GM21723 (cell line): Measurements from ENCODE around the gene BEST3.

Source experiments
- ATAC-seq: cut with Tn5 transposase; IDR thresholded peaks from one replicate; pipeline ENCODE4 v1.9.1; 2021; ENCODE audit warnings: mild to moderate bottlenecking, moderate library complexity; ENCODE audit not compliant: unreplicated experiment

BEST3 gene

GRCh38 chr12:69653703-69654102, 45.4 kb downstream of the BEST3 start:
- no peak for ATAC-seq

- no peak for ATAC-seq
These were observed 47.2 kb downstream of the BEST3 start for GRCh38 chr12:69651922-69652321.

DNA sequence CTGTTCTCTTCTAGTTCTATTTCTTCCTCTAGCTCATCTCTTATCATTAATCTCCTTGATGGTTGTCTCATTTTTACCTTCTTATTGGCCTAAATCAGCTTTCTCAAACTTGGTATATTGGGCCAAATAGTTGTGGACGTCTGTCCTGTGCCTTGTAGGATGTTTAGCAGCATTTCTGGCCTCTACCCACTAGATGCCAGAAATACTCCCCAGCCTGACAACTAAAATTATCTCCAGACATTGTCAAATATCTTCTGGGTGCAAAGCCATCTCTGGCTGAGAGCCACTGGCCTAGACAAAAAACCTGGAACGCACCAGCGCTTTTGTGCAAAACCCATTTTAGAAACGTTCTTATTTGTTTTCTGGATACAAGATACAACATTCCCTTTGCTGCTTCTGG, 49.6 kb downstream of the BEST3 start:
- no peak for ATAC-seq

DNA sequence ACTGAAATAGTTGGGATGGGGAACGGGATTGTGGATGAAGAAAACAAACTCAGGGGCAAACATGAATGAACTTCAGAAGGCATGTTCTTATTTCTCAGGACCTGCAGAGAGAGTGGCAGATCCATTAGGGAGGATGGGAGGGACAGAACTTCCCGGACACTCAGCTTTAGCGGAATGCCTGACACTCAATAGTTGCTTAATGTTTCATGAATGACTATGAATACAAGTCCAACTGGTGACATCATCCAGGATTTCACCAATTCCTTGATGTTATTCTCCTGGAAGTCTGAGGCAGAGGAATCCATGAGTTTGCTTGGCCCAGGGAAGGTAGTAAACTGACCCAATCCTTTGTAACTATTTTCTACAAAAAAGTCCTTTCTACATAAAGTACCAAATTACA, 50.6 kb downstream of the BEST3 start:
- ATAC-seq, result no peak

DNA sequence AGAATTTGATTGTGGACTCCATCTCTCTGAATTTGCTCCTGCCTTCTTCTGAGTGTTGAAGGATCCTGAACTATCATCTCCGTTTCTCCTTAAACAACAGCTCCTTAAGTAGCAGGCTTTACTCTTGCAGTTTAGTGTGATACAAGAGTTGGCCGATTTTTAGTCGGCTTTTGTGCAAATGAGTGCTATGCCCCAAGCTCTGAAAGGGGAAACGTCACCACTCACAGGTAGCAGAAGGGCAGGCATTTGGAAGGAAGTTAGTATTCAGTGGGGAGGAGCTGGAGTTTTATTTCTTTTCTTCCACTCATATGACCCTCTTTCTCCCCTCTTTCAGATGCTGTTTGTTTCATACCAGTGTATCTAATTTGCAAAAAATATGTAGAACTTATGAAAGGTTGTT, 51.9 kb downstream of the BEST3 start:
- ATAC-seq, result no peak

DNA sequence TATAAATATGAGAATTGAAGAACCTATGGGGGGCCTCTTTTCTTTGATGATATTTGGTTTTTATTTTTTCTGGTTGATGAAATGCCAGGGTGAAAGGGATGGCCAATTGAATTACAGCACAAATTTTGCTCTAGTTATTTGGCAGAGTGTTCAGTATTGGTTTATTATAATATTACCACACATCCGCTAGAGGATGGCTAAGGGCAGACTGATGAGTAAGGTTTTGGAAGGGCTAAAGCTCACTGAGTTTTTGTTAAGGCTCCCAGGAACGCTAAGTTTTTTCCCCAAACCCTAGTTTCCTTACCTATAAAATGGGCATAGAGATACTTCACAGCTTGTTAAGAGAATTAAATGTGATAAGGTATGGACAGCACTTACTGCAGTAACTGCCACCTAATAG, 54.1 kb downstream of the BEST3 start:
- no peak for ATAC-seq

DNA sequence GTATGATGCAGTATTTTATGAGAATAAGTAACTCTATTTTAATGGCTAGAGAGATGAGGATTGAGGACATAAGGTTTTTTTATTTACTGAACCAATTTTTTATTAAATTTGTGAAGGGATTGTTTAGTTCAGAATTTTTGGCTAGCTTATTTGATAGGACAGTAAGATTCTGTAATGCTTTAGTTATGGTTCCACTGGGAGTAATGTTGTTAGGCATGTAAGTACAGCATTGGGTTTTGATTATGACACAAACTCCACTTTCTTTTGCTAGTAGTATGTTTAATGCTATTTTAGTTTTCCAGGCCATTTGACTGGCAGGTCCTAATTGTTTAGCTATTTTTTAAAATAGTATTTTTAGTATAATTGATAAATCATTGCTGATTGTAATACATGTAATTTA, 54.6 kb downstream of the BEST3 start:
- ATAC-seq, result no peak

DNA sequence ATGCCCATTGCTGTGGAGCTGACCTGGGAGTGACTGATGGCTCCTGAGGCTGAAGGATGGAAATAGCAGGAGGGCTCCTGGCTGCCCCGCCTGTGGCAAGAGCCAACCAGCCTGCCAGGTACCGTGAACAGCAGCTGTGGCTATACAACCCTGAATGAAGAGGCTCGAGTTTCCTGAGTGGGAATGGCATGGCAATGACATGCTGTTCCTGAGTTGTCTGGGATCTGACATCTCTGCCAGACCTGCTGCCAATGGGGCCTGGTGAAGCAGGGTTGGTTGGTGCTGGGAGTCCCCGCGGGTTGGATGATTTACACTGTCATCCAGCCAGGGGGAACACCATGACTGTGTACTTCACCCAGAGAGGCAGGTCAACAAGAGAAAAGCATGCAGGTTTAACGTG, 56.6 kb downstream of the BEST3 start:
- ATAC-seq, result no peak

DNA sequence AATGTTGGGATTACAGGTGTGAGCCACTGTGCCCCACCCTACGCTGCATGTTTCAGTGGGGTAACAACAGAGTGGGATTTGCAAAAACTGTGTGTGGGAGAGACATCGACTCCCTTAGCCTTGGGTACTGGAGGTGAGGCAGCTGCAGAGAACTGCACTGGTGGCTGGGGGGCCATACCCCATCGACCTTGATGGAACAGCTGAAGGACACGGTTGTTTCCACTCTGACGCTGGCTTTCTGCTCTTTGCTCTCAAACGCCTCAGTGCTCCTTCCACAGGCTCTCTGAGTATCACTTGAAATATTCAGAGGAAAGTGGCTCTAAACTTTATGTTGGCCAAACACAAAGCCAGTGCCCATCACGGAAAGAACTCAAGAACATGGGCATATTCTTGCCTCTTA, 57.6 kb downstream of the BEST3 start:
- ATAC-seq, result no peak

DNA sequence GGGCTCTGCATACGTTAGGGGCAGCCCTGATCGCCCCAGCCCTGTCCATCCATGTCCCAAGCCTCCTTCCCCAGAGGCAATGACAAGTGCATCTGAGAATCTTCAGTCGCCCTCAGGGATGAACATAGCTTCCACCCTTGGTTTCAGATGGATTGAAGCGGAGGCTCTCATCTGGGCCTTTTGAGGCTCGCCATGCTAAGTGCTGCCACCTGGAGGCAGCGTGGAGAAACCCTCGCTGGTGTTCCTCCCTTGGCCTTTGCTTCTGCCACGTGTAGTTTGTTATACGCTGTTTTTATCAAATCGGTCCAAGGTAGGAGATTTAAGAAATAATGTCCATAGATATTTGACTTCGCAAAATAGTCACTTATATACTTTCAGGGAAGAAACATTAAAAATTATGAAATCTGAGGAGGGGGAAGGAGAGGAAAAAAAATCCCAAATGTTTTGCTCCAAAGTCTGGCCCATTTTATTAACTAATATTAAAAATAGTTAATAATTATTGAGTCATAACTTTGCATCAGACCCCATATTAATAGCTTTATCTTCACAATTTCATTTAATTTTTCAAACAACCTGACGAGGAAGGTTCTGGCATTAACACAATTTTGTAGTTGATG, 59.6 kb downstream of the BEST3 start:
- peak; percentile 85 for ATAC-seq

DNA sequence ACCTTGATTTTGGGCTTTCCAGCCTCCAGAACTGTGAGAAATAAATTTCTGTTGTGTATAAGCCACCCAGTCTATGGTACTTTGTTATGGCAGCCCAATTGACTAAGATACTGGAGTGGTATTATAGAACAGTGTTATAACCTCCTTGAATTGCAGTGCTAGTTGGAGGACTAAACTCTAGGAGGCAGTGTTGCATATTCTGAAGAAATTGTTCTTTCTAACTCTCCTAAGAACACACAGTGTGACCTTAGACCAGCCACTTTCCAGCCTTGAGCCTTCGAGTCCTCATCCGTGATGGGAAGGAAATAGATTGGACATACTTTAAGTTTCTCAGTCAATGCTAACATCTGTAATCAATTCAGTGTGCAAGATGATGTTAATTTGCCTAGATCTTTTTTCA, 66.0 kb downstream of the BEST3 start:
- ATAC-seq, result no peak

GRCh38 chr12:69630191-69630590, 68.9 kb downstream of the BEST3 start:
- ATAC-seq, result no peak

- ATAC-seq, result no peak
These were observed 71.6 kb downstream of the BEST3 start for GRCh38 chr12:69627501-69627900.

GRCh38 chr12:69623970-69624369, 75.1 kb downstream of the BEST3 start:
- ATAC-seq, result no peak

- no peak for ATAC-seq
These were observed 77.6 kb downstream of the BEST3 start for GRCh38 chr12:69621551-69621950.

DNA sequence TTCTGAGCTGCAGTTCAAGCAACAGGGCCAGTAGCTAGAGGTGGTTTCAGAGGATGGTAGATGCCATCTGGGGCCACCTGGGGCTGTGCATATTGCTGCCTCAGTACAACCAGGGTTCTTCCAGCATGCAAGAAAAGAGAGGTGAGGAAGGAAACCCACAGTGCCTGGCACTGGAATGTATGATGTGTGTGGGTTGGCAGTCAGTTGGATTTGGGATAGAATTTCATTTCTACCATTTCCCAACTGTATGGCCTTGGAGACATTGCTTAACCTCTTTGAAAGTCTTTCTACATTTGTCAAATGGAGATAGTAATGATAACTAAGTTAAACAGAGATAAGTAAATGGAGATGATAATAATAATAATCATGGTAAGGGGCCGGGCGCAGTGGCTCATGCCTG, 78.2 kb downstream of the BEST3 start:
- ATAC-seq, result no peak

DNA sequence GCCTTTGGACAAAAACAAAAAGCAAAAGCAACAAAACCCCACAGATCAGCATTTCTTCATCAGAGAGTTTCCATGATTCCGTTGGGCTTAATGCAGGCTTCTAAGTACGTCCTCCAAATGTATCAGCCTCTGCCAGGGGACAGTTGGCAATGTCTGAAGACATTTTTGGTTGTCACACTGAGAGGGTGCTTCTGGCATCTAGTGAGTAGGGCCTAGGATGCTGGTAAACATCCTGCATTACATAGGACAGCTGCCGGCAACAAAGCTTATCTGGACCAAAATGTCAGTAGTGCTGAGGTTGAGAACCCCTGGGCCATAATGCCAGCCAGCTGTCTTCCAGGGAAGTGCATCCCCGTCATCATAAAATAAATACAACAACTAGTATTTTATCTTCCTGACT, 79.0 kb downstream of the BEST3 start:
- no peak for ATAC-seq

DNA sequence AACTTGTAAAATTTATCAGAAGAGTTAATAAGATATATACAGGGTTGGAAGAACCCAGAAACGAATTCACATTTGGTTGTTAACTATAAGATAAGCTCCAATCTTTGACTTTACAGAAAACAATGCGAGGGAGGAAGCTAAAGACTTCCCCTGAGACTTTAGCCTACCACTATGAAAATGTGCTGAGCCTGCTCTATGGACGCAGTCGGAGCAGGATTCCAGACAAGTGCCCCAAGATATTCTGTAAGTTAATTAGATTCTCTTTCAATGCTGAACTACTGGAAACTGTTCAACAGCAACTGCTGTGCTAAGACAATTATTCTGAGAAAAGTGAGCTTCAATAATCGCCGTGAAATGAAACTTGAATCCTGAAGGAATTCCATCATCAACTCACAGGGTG, 80.1 kb downstream of the BEST3 start:
- ATAC-seq, result no peak

DNA sequence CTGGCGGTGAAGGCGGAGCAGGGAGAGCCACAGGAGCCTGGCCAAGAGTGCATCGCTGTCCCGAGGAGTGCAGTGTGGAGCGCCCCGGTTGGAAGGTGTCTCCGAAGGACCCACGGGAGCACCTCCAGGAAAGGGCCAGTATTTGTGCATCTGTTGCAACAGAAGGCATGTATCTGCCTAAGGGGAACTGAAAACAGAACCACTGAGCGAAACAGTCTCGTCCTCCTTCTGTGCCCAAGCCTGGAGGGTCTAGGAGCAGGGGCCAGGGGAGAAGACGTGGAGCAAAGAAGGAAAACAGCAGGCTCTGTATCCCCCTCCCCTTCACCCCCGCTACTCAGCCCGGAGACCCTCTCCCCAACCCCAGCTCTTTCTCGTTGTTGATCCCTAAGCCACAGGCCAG, 83.1 kb downstream of the BEST3 start:
- no peak for ATAC-seq

GRCh38 chr12:69613351-69613750, 85.8 kb downstream of the BEST3 start:
- no peak for ATAC-seq

DNA sequence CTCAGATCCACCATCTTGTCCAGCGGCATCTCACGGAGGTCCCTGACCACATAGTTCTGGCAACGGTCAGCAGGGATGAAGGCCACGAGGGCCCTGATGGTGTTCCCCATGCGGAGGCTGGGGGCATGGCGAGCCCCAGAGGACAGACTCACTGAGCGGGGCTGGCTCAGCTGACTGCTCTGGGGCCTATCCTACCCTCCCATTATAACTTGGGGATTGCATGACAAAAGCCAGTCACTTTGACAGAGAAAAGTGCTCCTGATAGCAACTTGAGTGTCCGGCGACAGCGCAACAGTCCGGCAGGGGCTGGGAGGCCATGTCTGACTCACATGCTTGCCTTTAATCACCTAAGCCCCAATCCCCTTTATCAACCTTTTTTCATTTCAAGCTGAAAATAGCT, 88.4 kb downstream of the BEST3 start, which contains the start of gene LRRC10:
Gene LRRC10 (minus strand): TSS at position 179 of the 400 bp plus-strand sequence. CDS start 69 bp downstream, at position 110.
- no peak for ATAC-seq

GRCh38 chr12:69610126-69610525, 89.0 kb downstream of the BEST3 start:
- ATAC-seq, result no peak

DNA sequence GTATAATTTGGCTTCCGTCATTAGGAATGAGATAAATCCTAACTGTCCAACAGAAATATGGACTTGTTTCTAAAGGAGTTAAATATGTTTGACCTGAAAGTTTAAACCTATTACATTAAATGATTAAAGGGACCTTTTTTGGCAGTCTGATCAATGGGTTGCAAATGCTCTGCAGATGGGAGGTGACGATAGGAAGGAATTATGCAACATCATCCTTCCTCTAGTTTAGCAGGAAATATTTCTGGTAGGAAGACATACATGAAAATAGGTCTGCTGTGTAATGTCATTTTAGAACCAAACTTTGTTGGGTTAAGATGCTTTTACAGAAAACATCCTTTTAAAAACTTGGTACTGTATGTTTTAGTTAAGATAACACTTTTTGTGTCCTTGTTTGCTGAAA, 91.0 kb downstream of the BEST3 start:
- no peak for ATAC-seq
